Stimulated activated CD4-positive, alpha-beta T cell treated with anti-CD3 and anti-CD28 coated beads, Interleukin-2, amount 100 ng/mL, for 24 hours (primary cell): ENCODE measurements around the gene UVRAG.

Experiments
- DNase-seq, 2 donors: peaks; one replicate each; pipeline ENCODE4 v3.0.0-alpha.2; 2020

Gene UVRAG

GRCh38 chr11:75784085-75784478 is 30.9 kb upstream of the UVRAG start:
- DNase-seq: no peak

- no peak for DNase-seq
Measured at GRCh38 chr11:75784506-75784905, 30.5 kb upstream of the UVRAG start.

GRCh38 chr11:75785187-75785586 is 29.8 kb upstream of the UVRAG start:
- DNase-seq: no peak

GRCh38 chr11:75786101-75786736 is 28.8 kb upstream of the UVRAG start:
- no peak for DNase-seq

- DNase-seq: no peak
Measured at GRCh38 chr11:75789521-75789920, 25.5 kb upstream of the UVRAG start.

GRCh38 chr11:75790986-75791385 is 24.0 kb upstream of the UVRAG start:
- DNase-seq: no peak

- no peak for DNase-seq
Measured at GRCh38 chr11:75792127-75792731, 22.8 kb upstream of the UVRAG start.

GRCh38 chr11:75792997-75793800 is 21.8 kb upstream of the UVRAG start:
- no peak for DNase-seq

- DNase-seq: no peak
Measured at GRCh38 chr11:75793966-75794365, 21.0 kb upstream of the UVRAG start.

GRCh38 chr11:75795276-75796090 is 19.5 kb upstream of the UVRAG start:
- no peak for DNase-seq

- no peak for DNase-seq
Measured at GRCh38 chr11:75796091-75796435, 18.9 kb upstream of the UVRAG start.

GRCh38 chr11:75797116-75797515 is 17.9 kb upstream of the UVRAG start:
- DNase-seq: no peak

GRCh38 chr11:75797792-75798191 is 17.2 kb upstream of the UVRAG start:
- no peak for DNase-seq

GRCh38 chr11:75800136-75800675 is 14.8 kb upstream of the UVRAG start:
- DNase-seq: no peak

- no peak for DNase-seq
Measured at GRCh38 chr11:75800728-75801361, 14.2 kb upstream of the UVRAG start.

- no peak for DNase-seq
Measured at GRCh38 chr11:75801362-75802020, 13.5 kb upstream of the UVRAG start.

GRCh38 chr11:75802021-75802912 is 12.7 kb upstream of the UVRAG start:
- no peak for DNase-seq

GRCh38 chr11:75802913-75803820 is 11.8 kb upstream of the UVRAG start:
- DNase-seq: peak; percentile 76 to 78

- no peak for DNase-seq
Measured at GRCh38 chr11:75809111-75809510, 5.9 kb upstream of the UVRAG start.

- no peak for DNase-seq
Measured at GRCh38 chr11:75809991-75810390, 5.0 kb upstream of the UVRAG start.
